Neutrophil (primary cell): ENCODE measurements around the gene HORMAD2.

Experiments
- H3K27ac ChIP-seq: fragments of 200-600 bp; sonication (generic); 2 replicates; pipeline ENCODE4 v1.5.1; 2016; ENCODE audit warnings: mild to moderate bottlenecking, moderate library complexity
- H3K27me3 ChIP-seq: fragments of 200-600 bp; sonication (generic); 2 replicates; pipeline ENCODE4 v1.6.0; 2016; ENCODE audit warnings: mild to moderate bottlenecking
- H3K36me3 ChIP-seq: fragments of 200-600 bp; sonication (generic); 2 replicates; pipeline ENCODE4 v1.5.1; 2017
- H3K4me1 ChIP-seq, 2 experiments: fragments of 200-600 bp in 1 of 2; sonication (generic) in 1 of 2; 1 replicate in 1 of 2; 2 replicates in 1 of 2; pipeline versions ENCODE4 v1.5.1 to v1.6.1; 2013 to 2016; ENCODE audit warnings: low read depth in 1 of 2, low read length in 1 of 2, mild to moderate bottlenecking in 1 of 2, moderate library complexity in 1 of 2; ENCODE audit not compliant: control insufficient read depth in 1 of 2, insufficient read depth in 1 of 2
- H3K4me3 ChIP-seq, 2 experiments: fragments of 200-600 bp in 1 of 2; sonication (generic) in 1 of 2; 1 replicate in 1 of 2; 2 replicates in 1 of 2; pipeline ENCODE4 v1.5.1; 2013 to 2016; ENCODE audit warnings: low read depth in 1 of 2, low read length in 1 of 2, mild to moderate bottlenecking in 1 of 2, moderate library complexity in 1 of 2
- H3K9me3 ChIP-seq: fragments of 200-600 bp; sonication (generic); 2 replicates; pipeline ENCODE4 v1.5.1; 2016
- CTCF ChIP-seq: fragments of 200-600 bp; sonication (generic); IDR thresholded peaks from 2 replicates; pipeline ENCODE4 v1.5.1; 2016; ENCODE audit warnings: antibody characterized with exemption

The HORMAD2 gene

GRCh38 chr22:30182350-30182745 is 102.1 kb downstream of the HORMAD2 start:
- H3K4me3 ChIP-seq, result no peak overlapping the region
- no peak for TF ChIP-seq CTCF
- peaks cover 95 to 97% of the 10 kb centered on the region in 2 experiments for H3K4me1 ChIP-seq
- H3K9me3 ChIP-seq, result no peaks in the 10 kb centered on the region
- no peaks in the 10 kb centered on the region for H3K36me3 ChIP-seq
- no peaks in the 10 kb centered on the region for H3K27me3 ChIP-seq
- peak overlapping the region; percentile 71 for H3K27ac ChIP-seq

DNA sequence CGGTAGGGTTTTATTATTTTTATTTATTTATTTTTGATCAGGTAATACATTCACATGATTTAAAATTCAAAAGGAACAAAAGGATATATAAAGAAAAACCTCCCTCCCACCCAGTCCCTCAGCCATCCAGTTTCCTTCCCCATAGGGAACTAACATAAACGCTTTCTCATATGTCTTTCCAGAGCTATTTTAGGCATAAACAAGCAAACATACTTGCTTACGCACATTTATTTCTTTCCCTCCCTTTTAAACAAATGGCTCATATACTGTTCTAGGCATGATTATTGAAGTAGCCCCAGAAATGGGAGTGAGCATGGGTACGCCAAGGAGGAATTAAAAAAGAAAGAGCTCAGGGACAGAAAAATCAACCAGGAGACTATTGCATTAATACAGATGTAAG is 102.6 kb downstream of the HORMAD2 start:
- Histone ChIP-seq H3K9me3 (no peaks in the 10 kb centered on the region), H3K4me3 (no peak overlapping the region), H3K4me1 (peaks cover 94 to 98% of the 10 kb centered on the region in 2 experiments), H3K27me3 (no peaks in the 10 kb centered on the region), H3K27ac (peak overlapping the region; percentile 71), H3K36me3 (no peaks in the 10 kb centered on the region)
- TF ChIP-seq CTCF, result no peak

- Histone ChIP-seq H3K4me3 (no peak overlapping the region), H3K9me3 (no peaks in the 10 kb centered on the region), H3K27me3 (no peaks in the 10 kb centered on the region), H3K36me3 (no peaks in the 10 kb centered on the region), H3K4me1 (peaks cover 94 to 98% of the 10 kb centered on the region in 2 experiments), H3K27ac (peak overlapping the region; percentile 71)
- no peak for TF ChIP-seq CTCF
Observed at GRCh38 chr22:30183271-30183670, 103.0 kb downstream of the HORMAD2 start.

DNA sequence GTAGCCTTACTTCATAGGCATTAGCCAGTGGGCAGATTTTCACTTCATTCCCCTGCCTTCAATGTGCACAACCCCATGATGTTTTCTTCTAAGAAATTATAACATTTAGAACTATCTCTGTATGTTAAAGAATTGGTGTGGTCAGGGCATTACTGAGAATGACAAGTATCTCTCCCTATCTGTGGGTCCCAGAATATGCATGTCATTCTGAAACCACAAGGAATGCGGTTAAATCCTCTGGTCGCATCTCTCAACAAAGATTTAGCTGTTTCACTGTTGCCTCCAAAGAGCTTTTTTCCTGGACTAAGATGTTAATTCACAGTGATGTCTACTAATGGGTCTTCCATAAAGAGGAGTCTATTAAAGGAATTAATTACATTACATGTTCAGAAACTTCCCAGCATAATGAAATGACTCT is 103.6 kb downstream of the HORMAD2 start:
- H3K27me3 ChIP-seq, result no peaks in the 10 kb centered on the region
- no peaks in the 10 kb centered on the region for H3K36me3 ChIP-seq
- H3K4me3 ChIP-seq, result no peak overlapping the region
- TF ChIP-seq CTCF, result no peak
- H3K27ac ChIP-seq, result peak overlapping the region; percentile 71
- peaks cover 92 to 97% of the 10 kb centered on the region in 2 experiments for H3K4me1 ChIP-seq
- H3K9me3 ChIP-seq, result no peaks in the 10 kb centered on the region

- no peak for TF ChIP-seq CTCF
- no peaks in the 10 kb centered on the region for H3K27me3 ChIP-seq
- no peak overlapping the region for H3K27ac ChIP-seq
- no peak overlapping the region for H3K4me3 ChIP-seq
- H3K4me1 ChIP-seq, result peaks cover 90 to 96% of the 10 kb centered on the region in 2 experiments
- no peaks in the 10 kb centered on the region for H3K36me3 ChIP-seq
- no peaks in the 10 kb centered on the region for H3K9me3 ChIP-seq
Observed at GRCh38 chr22:30185129-30185528, 104.9 kb downstream of the HORMAD2 start.

DNA sequence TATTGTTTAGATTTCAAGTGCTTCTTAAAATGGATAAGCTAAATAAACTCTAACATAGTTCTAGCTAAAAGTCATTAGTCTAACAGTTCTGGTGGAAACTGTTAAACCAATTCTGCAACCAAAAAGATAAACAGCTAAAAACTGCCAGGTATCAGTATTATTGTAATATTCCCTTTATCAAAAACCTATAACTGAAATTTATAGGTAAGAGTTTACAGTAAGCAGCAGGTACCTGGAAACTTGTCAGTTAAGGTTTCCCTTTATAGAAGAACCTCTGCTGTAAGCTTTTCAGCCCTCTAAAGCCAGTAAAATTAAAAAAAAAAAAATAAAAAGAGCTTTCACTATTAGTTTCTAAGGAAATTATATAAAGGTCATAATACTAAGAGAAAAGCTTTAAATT is 105.3 kb downstream of the HORMAD2 start:
- no peak for TF ChIP-seq CTCF
- Histone ChIP-seq H3K9me3 (no peaks in the 10 kb centered on the region), H3K27me3 (no peaks in the 10 kb centered on the region), H3K4me3 (no peak overlapping the region), H3K27ac (no peak overlapping the region), H3K36me3 (no peaks in the 10 kb centered on the region), H3K4me1 (peaks cover 90 to 96% of the 10 kb centered on the region in 2 experiments)
